Measurements from ENCODE around the gene DICER1.
A peak's percentile ranks its signal among the peaks of the same experiment; 100 is the strongest.

Gene DICER1

DNA sequence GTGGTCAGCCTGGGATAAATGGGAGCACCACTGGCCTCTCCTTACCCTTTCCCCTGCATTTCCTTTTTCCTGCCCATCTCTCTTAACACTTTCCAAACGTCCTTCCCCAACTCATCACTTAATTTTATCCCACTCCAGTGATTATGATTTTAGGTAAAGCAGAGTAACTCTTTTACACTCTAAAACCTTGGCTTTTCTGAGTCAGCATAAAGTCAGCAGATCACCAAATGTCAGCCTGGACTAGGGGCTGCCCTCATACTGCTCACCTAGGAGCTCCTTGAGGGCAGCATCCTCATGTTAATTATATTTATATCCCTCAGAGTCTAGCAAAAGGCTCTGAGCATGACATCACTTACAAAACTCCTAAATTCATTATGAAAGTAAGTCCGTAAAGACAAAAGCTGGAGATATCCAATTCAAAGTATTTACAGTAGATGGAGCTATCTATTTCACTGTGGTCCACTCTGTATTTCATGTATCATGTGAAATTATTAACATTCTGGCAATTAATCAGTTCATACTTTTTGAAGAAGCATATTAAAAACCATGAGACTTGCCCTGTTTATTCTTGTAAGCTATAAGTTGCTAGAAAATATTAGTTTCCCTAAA lies 17.0 kb upstream of the DICER1 start:
- H3K9ac ChIP-seq (ENCODE audit: low read length in 5 of 5): no peak overlapping the region
- no peak overlapping the region for H3K27ac ChIP-seq (ENCODE audit: low read depth, low read length)
- no peak overlapping the region for H3K4me3 ChIP-seq (ENCODE audit: low read depth in 1 of 5, low read length in 5 of 5)
- no peaks in the 10 kb centered on the region for H3K27me3 ChIP-seq (ENCODE audit: control insufficient read depth in 5 of 5, insufficient read depth in 4 of 5, low read length in 5 of 5)
- H3K9me3 ChIP-seq (ENCODE audit: control insufficient read depth in 5 of 5, low read length in 5 of 5): no peaks in the 10 kb centered on the region
- H3K36me3 ChIP-seq (ENCODE audit: control insufficient read depth in 5 of 5, insufficient read depth in 5 of 5, low read length in 5 of 5): no peaks in the 10 kb centered on the region
- peaks cover 0 to 10% (median 4%) of the 10 kb centered on the region in 5 donors for H3K4me1 ChIP-seq (ENCODE audit: control insufficient read depth in 5 of 5, insufficient read depth in 5 of 5, low read length in 5 of 5)

DNA sequence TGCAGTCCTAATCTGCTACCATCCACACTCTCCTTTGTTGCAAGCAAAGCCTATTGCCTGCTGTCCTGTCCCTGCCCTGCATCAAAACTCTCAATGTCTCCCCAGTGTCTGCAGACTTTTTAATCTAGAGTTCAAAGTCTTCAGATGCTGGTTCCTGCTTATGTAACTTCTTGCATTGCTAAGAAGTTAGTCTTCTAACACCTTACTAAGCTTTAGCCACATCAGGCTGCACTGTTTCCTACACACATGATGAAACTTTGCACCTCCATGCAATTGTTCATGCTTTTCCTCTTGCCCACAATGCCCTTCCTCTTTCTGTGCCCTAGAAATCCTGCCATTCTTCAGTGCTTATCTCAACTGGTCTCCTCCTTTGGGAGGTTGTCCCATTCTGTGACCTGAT lies 16.2 kb upstream of the DICER1 start:
- Histone ChIP-seq H3K4me1 (ENCODE audit: control insufficient read depth in 5 of 5, insufficient read depth in 5 of 5, low read length in 5 of 5) (peaks cover 0 to 10% (median 4%) of the 10 kb centered on the region in 5 donors), H3K36me3 (ENCODE audit: control insufficient read depth in 5 of 5, insufficient read depth in 5 of 5, low read length in 5 of 5) (no peaks in the 10 kb centered on the region), H3K4me3 (ENCODE audit: low read depth in 1 of 5, low read length in 5 of 5) (no peak overlapping the region), H3K9me3 (ENCODE audit: control insufficient read depth in 5 of 5, low read length in 5 of 5) (no peaks in the 10 kb centered on the region), H3K27me3 (ENCODE audit: control insufficient read depth in 5 of 5, insufficient read depth in 4 of 5, low read length in 5 of 5) (no peaks in the 10 kb centered on the region), H3K9ac (ENCODE audit: low read length in 5 of 5) (no peak overlapping the region), H3K27ac (ENCODE audit: low read depth, low read length) (no peak overlapping the region)

GRCh38 chr14:95167177-95167576 lies 9.8 kb upstream of the DICER1 start:
- Histone ChIP-seq H3K4me3 (ENCODE audit: low read depth in 1 of 5, low read length in 5 of 5) (no peak overlapping the region), H3K9me3 (ENCODE audit: control insufficient read depth in 5 of 5, low read length in 5 of 5) (peaks cover 0 to 4% (median 0%) of the 10 kb centered on the region in 5 donors), H3K27me3 (ENCODE audit: control insufficient read depth in 5 of 5, insufficient read depth in 4 of 5, low read length in 5 of 5) (no peaks in the 10 kb centered on the region), H3K36me3 (ENCODE audit: control insufficient read depth in 5 of 5, insufficient read depth in 5 of 5, low read length in 5 of 5) (no peaks in the 10 kb centered on the region), H3K4me1 (ENCODE audit: control insufficient read depth in 5 of 5, insufficient read depth in 5 of 5, low read length in 5 of 5) (peaks cover 0 to 14% (median 7%) of the 10 kb centered on the region in 5 donors), H3K27ac (ENCODE audit: low read depth, low read length) (no peak overlapping the region), H3K9ac (ENCODE audit: low read length in 5 of 5) (no peak overlapping the region)

DNA sequence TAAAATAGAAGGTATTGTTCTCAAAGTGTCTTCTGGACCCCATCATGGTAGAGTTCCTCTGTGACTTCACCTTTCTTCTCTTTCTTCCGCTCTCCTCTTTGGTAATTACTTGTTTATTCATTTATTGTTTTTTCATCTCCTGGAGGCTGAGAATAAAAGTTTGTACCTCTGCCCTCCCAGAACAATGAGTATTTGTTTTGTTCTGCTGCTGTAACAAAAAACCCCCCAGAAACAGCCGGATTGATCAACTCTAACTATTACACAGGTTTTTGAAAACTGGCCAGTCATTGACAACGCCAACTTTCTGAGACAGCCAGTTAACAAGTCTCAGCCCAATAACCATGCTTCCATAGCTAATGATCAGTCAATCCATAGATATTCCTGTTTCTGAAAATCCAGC lies 8.2 kb upstream of the DICER1 start:
- Histone ChIP-seq H3K9me3 (ENCODE audit: control insufficient read depth in 5 of 5, low read length in 5 of 5) (peaks cover 0 to 4% (median 0%) of the 10 kb centered on the region in 5 donors), H3K27ac (ENCODE audit: low read depth, low read length) (no peak overlapping the region), H3K36me3 (ENCODE audit: control insufficient read depth in 5 of 5, insufficient read depth in 5 of 5, low read length in 5 of 5) (no peaks in the 10 kb centered on the region), H3K27me3 (ENCODE audit: control insufficient read depth in 5 of 5, insufficient read depth in 4 of 5, low read length in 5 of 5) (no peaks in the 10 kb centered on the region), H3K9ac (ENCODE audit: low read length in 5 of 5) (no peak overlapping the region), H3K4me3 (ENCODE audit: low read depth in 1 of 5, low read length in 5 of 5) (no peak overlapping the region), H3K4me1 (ENCODE audit: control insufficient read depth in 5 of 5, insufficient read depth in 5 of 5, low read length in 5 of 5) (peaks cover 0 to 14% (median 9%) of the 10 kb centered on the region in 5 donors)

GRCh38 chr14:95164506-95164905 lies 7.2 kb upstream of the DICER1 start:
- no peak overlapping the region for H3K4me3 ChIP-seq (ENCODE audit: low read depth in 1 of 5, low read length in 5 of 5)
- H3K9ac ChIP-seq (ENCODE audit: low read length in 5 of 5): no peak overlapping the region
- H3K4me1 ChIP-seq (ENCODE audit: control insufficient read depth in 5 of 5, insufficient read depth in 5 of 5, low read length in 5 of 5): peaks cover 0 to 14% (median 9%) of the 10 kb centered on the region in 5 donors
- H3K27me3 ChIP-seq (ENCODE audit: control insufficient read depth in 5 of 5, insufficient read depth in 4 of 5, low read length in 5 of 5): no peaks in the 10 kb centered on the region
- no peaks in the 10 kb centered on the region for H3K36me3 ChIP-seq (ENCODE audit: control insufficient read depth in 5 of 5, insufficient read depth in 5 of 5, low read length in 5 of 5)
- H3K9me3 ChIP-seq (ENCODE audit: control insufficient read depth in 5 of 5, low read length in 5 of 5): peaks cover 0 to 4% (median 0%) of the 10 kb centered on the region in 5 donors
- H3K27ac ChIP-seq (ENCODE audit: low read depth, low read length): no peak overlapping the region

DNA sequence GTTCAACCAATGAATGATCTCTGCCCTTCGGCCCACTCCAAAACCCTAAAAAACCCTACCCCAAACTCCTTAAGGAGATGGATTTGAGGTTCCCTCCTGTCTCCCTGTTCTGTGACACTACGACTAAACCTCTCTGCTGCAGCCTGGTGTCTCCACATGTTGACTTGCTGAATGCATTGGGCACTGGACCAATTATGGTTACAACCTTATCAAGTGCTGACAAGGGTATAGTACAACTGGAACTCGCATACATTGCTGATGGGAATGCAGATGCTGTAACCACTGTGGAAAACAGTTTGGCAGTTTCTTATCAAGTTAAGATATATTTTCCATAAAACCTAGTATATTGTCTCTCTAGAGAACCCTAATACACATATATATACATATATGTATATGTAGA lies 6.3 kb upstream of the DICER1 start:
- Histone ChIP-seq H3K36me3 (ENCODE audit: control insufficient read depth in 5 of 5, insufficient read depth in 5 of 5, low read length in 5 of 5) (no peaks in the 10 kb centered on the region), H3K9ac (ENCODE audit: low read length in 5 of 5) (no peak overlapping the region), H3K4me1 (ENCODE audit: control insufficient read depth in 5 of 5, insufficient read depth in 5 of 5, low read length in 5 of 5) (peaks cover 0 to 18% (median 11%) of the 10 kb centered on the region in 5 donors), H3K4me3 (ENCODE audit: low read depth in 1 of 5, low read length in 5 of 5) (no peak overlapping the region), H3K9me3 (ENCODE audit: control insufficient read depth in 5 of 5, low read length in 5 of 5) (peaks cover 0 to 4% (median 0%) of the 10 kb centered on the region in 5 donors), H3K27me3 (ENCODE audit: control insufficient read depth in 5 of 5, insufficient read depth in 4 of 5, low read length in 5 of 5) (no peaks in the 10 kb centered on the region), H3K27ac (ENCODE audit: low read depth, low read length) (no peak overlapping the region)

DNA sequence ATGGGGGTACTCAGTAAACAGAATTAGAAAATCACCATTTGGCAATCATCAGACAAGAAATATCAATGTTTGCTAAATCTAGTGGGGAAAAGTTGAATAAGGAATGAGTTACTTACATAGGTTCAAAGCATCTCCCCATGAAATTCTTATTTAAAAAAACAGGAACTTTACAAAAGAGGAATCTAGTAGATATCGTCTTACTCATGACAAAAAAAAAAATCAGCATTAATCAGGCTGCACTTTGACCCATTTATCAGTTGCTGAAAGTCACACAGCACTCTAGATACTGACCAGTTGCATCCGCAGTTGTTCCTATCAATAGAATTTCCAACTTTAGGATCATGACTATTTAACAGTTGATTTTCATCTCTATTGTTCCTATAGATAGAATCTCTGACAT lies 5.8 kb upstream of the DICER1 start:
- Histone ChIP-seq H3K9me3 (ENCODE audit: control insufficient read depth in 5 of 5, low read length in 5 of 5) (peaks cover 0 to 4% (median 0%) of the 10 kb centered on the region in 5 donors), H3K27ac (ENCODE audit: low read depth, low read length) (no peak overlapping the region), H3K36me3 (ENCODE audit: control insufficient read depth in 5 of 5, insufficient read depth in 5 of 5, low read length in 5 of 5) (no peaks in the 10 kb centered on the region), H3K9ac (ENCODE audit: low read length in 5 of 5) (no peak overlapping the region), H3K27me3 (ENCODE audit: control insufficient read depth in 5 of 5, insufficient read depth in 4 of 5, low read length in 5 of 5) (no peaks in the 10 kb centered on the region), H3K4me3 (ENCODE audit: low read depth in 1 of 5, low read length in 5 of 5) (no peak overlapping the region), H3K4me1 (ENCODE audit: control insufficient read depth in 5 of 5, insufficient read depth in 5 of 5, low read length in 5 of 5) (peaks cover 0 to 22% (median 15%) of the 10 kb centered on the region in 5 donors)

- Histone ChIP-seq H3K36me3 (ENCODE audit: control insufficient read depth in 5 of 5, insufficient read depth in 5 of 5, low read length in 5 of 5) (no peaks in the 10 kb centered on the region), H3K4me1 (ENCODE audit: control insufficient read depth in 5 of 5, insufficient read depth in 5 of 5, low read length in 5 of 5) (peaks cover 0 to 27% (median 18%) of the 10 kb centered on the region in 5 donors)
Observed at GRCh38 chr14:95162641-95163040, 5.3 kb upstream of the DICER1 start.

GRCh38 chr14:95157048-95157326 lies 342 bp downstream of the DICER1 start:
- peak overlapping the region in 4 of 5 donors; percentile 74 to 81 (median 78) for H3K4me3 ChIP-seq (ENCODE audit: low read depth in 1 of 5, low read length in 5 of 5)
- peak overlapping the region; percentile 93 for H3K27ac ChIP-seq (ENCODE audit: low read depth, low read length)
- H3K9me3 ChIP-seq (ENCODE audit: control insufficient read depth in 5 of 5, low read length in 5 of 5): no peaks in the 10 kb centered on the region
- H3K9ac ChIP-seq (ENCODE audit: low read length in 5 of 5): peak overlapping the region in 4 of 5 donors; percentile 78 to 93 (median 88)
- H3K27me3 ChIP-seq (ENCODE audit: control insufficient read depth in 5 of 5, insufficient read depth in 4 of 5, low read length in 5 of 5): no peaks in the 10 kb centered on the region
- no peaks in the 10 kb centered on the region for H3K36me3 ChIP-seq (ENCODE audit: control insufficient read depth in 5 of 5, insufficient read depth in 5 of 5, low read length in 5 of 5)
- H3K4me1 ChIP-seq (ENCODE audit: control insufficient read depth in 5 of 5, insufficient read depth in 5 of 5, low read length in 5 of 5): peaks cover 2 to 46% (median 35%) of the 10 kb centered on the region in 5 donors

More at GRCh38 chr14:95162641-95163040, 5.3 kb upstream of the DICER1 start:
- no peak overlapping the region for H3K27ac ChIP-seq (ENCODE audit: low read depth, low read length)
- H3K9ac ChIP-seq (ENCODE audit: low read length in 5 of 5): no peak overlapping the region
- peaks cover 0 to 4% (median 0%) of the 10 kb centered on the region in 5 donors for H3K9me3 ChIP-seq (ENCODE audit: control insufficient read depth in 5 of 5, low read length in 5 of 5)
- H3K27me3 ChIP-seq (ENCODE audit: control insufficient read depth in 5 of 5, insufficient read depth in 4 of 5, low read length in 5 of 5): no peaks in the 10 kb centered on the region
- no peak overlapping the region for H3K4me3 ChIP-seq (ENCODE audit: low read depth in 1 of 5, low read length in 5 of 5)

GRCh38 chr14:95156161-95157047 lies 925 bp downstream of the DICER1 start:
- Histone ChIP-seq H3K27me3 (ENCODE audit: control insufficient read depth in 5 of 5, insufficient read depth in 4 of 5, low read length in 5 of 5) (no peaks in the 10 kb centered on the region), H3K36me3 (ENCODE audit: control insufficient read depth in 5 of 5, insufficient read depth in 5 of 5, low read length in 5 of 5) (no peaks in the 10 kb centered on the region), H3K4me1 (ENCODE audit: control insufficient read depth in 5 of 5, insufficient read depth in 5 of 5, low read length in 5 of 5) (peaks cover 3 to 51% (median 38%) of the 10 kb centered on the region in 5 donors), H3K9ac (ENCODE audit: low read length in 5 of 5) (peak overlapping the region; percentile 31 to 93 (median 88)), H3K4me3 (ENCODE audit: low read depth in 1 of 5, low read length in 5 of 5) (peak overlapping the region; percentile 74 to 81 (median 78)), H3K27ac (ENCODE audit: low read depth, low read length) (peak overlapping the region; percentile 93), H3K9me3 (ENCODE audit: control insufficient read depth in 5 of 5, low read length in 5 of 5) (no peaks in the 10 kb centered on the region)
